Measurements from ENCODE around the gene PLXNA3. TPM values are rescaled to one million over a fixed set of nuclear protein-coding genes. Genes with fewer than 3 reads are reported as not detected.
"Not testable (repeated sequence)": the region's sequence is repeated elsewhere in the genome, so short reads cannot be mapped to it uniquely, and the experiment has no call there.

Gene PLXNA3
- total RNA-seq, 1 experiment from 2014 or later = 2.3 TPM

DNA sequence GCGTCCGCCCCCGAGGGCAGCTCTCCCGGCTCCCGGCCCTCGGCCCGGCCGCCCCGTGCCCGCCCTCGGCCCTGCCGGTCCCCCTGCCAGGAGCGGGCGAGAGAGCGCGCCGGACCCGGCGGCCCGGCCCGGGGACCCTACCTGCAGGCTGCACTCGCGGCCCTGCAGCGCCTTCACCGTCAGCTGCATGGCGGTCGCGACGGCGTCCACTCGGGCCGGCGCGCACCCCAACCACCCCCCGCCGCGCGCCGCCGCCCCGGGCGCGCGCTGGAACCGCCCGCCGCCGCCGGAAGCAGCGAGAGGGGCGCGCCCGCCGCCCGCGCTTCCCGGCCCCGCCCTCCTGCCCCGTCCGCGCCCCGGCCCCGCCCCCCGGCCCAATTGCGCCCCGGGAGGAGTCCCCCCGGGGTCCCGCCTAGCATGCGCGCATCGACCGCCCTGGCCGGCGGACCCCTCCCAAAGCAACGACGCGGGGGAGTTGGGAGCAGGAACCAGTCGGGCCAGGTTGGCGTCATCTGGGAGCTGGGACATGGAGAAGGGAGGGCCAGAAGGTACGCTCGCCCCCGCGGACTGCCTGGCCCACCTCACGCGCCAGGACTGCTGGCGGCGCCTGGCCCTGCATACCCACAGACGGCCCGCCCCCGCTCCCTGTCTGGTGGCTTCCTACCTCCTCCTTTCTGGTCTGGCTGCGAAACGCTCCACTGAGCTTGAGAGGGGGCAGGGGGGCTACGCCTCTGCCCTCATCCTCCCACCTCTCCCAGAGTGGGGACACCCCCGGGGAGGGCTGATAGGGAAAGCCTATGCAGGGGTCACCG lies 28.5 kb downstream of the PLXNA3 start, which contains the start of gene UBL4A:
TSS of gene UBL4A (minus strand) at position 220 of the 812 bp plus-strand sequence. CDS start at position 189, 31 bp downstream.
- Histone ChIP-seq H3K27me3 (ENCODE audit: control insufficient read depth, insufficient read depth, low read length) (no peaks in the 10 kb centered on the region), H3K4me3 (ENCODE audit: insufficient read depth, low read depth, low read length) (peak within 1 kb of the TSS; percentile 66), H3K36me3 (replicated peaks; ENCODE audit: control insufficient read depth, insufficient read depth, low read length) (peaks cover 2% of the 10 kb centered on the region; the same call in 1 of the 2 replicates)
- DNase-seq = peak; percentile 93

DNA sequence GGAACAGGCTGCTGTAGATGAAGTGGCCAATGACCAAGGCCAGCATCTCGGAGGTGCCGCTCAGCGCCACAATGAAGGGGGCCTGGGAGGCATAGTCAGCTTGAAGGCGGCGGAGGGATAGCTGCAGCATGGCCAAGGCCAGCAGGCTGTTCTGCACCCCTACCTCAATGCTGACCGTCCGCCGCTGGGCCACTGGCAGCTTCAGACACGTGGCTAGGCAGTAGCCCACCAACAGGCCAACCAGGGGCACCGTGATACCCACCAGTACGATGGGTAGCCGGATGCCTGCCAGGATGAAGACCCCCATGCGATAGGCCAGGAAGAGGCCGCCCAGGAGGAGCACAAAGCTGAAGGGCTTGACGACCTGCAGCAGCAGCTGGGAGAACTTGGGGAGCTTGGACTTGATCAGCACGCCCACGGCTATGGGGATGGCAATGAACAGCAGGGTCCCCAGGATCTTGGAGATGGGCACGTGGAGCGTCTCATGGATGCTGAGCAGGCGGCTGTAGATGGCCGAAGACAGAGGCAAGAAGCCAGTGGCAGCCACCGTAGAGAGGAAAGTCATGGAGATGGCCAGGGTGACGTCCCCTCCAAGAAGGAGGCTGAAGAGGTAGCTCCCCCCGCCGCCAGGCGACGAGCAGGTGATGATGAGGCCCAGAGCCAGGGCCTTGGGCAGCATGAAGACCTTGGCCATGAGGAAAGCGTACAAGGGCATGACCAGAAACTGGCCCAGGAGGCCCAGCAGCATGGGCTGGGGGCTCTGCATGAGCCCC lies 29.6 kb downstream of the PLXNA3 start:
- Histone ChIP-seq H3K27me3 (ENCODE audit: control insufficient read depth, insufficient read depth, low read length) (no peaks in the 10 kb centered on the region), H3K4me3 (ENCODE audit: insufficient read depth, low read depth, low read length) (no peak overlapping the region), H3K36me3 (replicated peaks; ENCODE audit: control insufficient read depth, insufficient read depth, low read length) (peaks cover 2% of the 10 kb centered on the region; the same call in 1 of the 2 replicates)
- peak; percentile 30 for DNase-seq

DNA sequence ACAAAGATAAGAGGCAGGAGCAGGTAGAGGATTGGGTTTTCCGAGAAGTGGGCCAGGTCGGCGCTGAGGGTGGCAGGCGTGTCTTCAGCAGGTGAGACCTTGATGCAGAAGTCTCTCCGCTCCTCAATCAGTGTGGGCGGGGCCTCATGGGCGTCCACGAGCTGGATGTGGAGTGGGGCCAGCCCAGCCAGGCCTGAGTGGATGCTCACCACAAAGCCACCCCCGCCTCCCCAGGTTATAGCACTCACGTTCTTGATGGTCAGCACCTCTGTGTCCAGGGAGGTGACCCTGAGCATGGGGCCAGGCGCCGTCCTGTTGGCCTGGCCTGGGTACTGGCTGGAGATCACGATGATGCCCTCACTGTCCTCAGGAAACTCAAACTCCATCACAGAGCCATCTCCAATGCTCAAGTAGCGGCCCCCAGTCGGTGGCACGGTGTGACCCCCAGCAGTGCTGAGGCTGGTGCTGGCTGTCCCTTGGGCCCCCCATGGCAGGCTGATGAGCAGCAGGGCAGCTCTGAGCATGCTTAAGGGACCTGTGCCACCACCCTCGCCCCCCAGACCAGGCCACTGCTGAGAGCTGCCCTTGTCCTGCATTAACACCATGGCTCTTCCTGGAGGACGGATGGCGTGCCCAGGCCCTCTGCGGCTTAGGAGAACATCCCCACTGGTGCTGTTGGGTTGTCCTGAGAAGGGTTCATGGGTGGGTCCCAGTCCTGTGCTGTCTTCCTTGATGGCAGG lies 30.4 kb downstream of the PLXNA3 start:
- H3K4me3 ChIP-seq (ENCODE audit: insufficient read depth, low read depth, low read length) = no peak overlapping the region
- no peaks in the 10 kb centered on the region for H3K27me3 ChIP-seq (ENCODE audit: control insufficient read depth, insufficient read depth, low read length)
- H3K36me3 ChIP-seq (replicated peaks; ENCODE audit: control insufficient read depth, insufficient read depth, low read length) = peaks cover 2% of the 10 kb centered on the region; the same call in 1 of the 2 replicates
- DNase-seq = peak; percentile 29

- DNase-seq = no peak
- Histone ChIP-seq H3K27me3 (ENCODE audit: control insufficient read depth, insufficient read depth, low read length) (no peaks in the 10 kb centered on the region), H3K4me3 (ENCODE audit: insufficient read depth, low read depth, low read length) (no peak overlapping the region), H3K36me3 (replicated peaks; ENCODE audit: control insufficient read depth, insufficient read depth, low read length) (peaks cover 2% of the 10 kb centered on the region; the same call in 1 of the 2 replicates)
Observed at GRCh38 chrX:154489182-154489581, 31.1 kb downstream of the PLXNA3 start.

- no peaks in the 10 kb centered on the region for H3K27me3 ChIP-seq (ENCODE audit: control insufficient read depth, insufficient read depth, low read length)
- DNase-seq = peak; percentile 61
- H3K4me3 ChIP-seq (ENCODE audit: insufficient read depth, low read depth, low read length) = peak overlapping the region; percentile 45
- 0 out of 2 replicates have a peak, but pooled peaks cover 1% of the 10 kb centered on the region for H3K36me3 ChIP-seq (replicated peaks; ENCODE audit: control insufficient read depth, insufficient read depth, low read length)
Observed at GRCh38 chrX:154490021-154490413, 31.9 kb downstream of the PLXNA3 start.

DNA sequence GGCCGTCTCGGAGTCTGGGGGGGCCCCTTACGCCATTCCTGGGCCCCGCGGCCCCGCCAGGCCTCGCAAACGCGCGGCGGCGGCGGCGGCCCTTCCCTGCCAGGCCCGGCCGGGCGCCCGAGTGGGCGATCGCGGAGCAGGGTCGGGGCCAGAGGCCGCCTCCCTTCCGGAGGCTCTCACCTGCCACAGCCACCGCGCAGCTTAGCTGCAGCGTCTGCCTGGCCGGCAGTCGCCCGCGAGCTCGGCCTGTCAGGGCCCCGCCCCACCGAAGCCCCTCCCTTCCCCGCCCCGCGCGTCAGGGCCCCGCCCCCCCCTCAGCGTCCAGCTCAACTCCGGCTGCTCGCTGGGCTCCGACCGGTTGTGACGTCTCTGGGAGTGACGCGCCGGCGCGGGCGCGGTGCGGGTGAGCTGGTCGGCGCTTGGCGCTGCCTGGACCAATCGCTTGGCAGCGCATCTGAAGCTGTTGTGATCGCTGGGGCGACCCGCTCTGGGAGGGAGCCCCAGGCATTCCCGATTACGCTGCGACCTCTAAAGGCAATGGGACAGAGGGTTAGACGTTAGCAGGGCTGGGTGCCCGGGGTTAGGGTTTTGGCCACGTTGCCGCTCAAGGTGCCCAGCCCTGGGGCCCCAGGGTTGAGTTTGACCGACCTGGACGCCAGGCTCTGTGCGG lies 32.5 kb downstream of the PLXNA3 start, which contains the start of gene SLC10A3:
TSS of gene SLC10A3 (minus strand) at position 216 of the 670 bp plus-strand sequence. CDS start 1,689 bp downstream, outside the sequence.
- peak; percentile 98 for DNase-seq
- Histone ChIP-seq H3K36me3 (replicated peaks; ENCODE audit: control insufficient read depth, insufficient read depth, low read length) (no peaks in the 10 kb centered on the region), H3K27me3 (ENCODE audit: control insufficient read depth, insufficient read depth, low read length) (no peaks in the 10 kb centered on the region), H3K4me3 (ENCODE audit: insufficient read depth, low read depth, low read length) (peak within 1 kb of the TSS; percentile 50)

DNA sequence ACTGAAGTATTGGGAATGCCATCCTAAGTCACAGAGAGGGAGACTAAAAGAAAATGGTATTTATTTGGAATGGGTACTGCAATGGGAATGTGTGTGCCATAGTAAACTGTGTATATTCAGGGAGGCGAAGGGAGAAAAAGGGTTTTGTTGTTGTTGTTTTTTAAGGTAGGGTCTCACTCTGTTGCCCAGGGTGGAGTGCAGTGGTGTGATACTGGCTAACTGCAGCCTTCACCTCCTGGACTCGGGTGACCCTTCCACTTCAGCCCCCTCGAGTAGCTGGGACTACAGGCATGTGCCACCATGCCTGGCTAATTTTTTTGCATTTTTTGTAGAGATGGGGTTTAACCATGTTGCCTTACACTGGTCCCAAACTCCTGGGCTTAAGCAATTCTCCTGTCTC lies 36.6 kb downstream of the PLXNA3 start:
- no peak overlapping the region for H3K4me3 ChIP-seq (ENCODE audit: insufficient read depth, low read depth, low read length)
- no peak for DNase-seq
- no peaks in the 10 kb centered on the region for H3K27me3 ChIP-seq (ENCODE audit: control insufficient read depth, insufficient read depth, low read length)
- no peaks in the 10 kb centered on the region for H3K36me3 ChIP-seq (replicated peaks; ENCODE audit: control insufficient read depth, insufficient read depth, low read length)

GRCh38 chrX:154495472-154495922 lies 37.4 kb downstream of the PLXNA3 start:
- Histone ChIP-seq H3K4me3 (ENCODE audit: insufficient read depth, low read depth, low read length) (no peak overlapping the region), H3K36me3 (replicated peaks; ENCODE audit: control insufficient read depth, insufficient read depth, low read length) (no peaks in the 10 kb centered on the region), H3K27me3 (ENCODE audit: control insufficient read depth, insufficient read depth, low read length) (no peaks in the 10 kb centered on the region)
- no peak for DNase-seq

- H3K4me3 ChIP-seq (ENCODE audit: insufficient read depth, low read depth, low read length); DNase-seq; H3K36me3 ChIP-seq (replicated peaks; ENCODE audit: control insufficient read depth, insufficient read depth, low read length); H3K27me3 ChIP-seq (ENCODE audit: control insufficient read depth, insufficient read depth, low read length): not testable (repeated sequence)
Observed at GRCh38 chrX:154496591-154497137, 38.6 kb downstream of the PLXNA3 start.

GRCh38 chrX:154501423-154501822 lies 43.3 kb downstream of the PLXNA3 start:
- H3K36me3 ChIP-seq (replicated peaks; ENCODE audit: control insufficient read depth, insufficient read depth, low read length); DNase-seq; H3K27me3 ChIP-seq (ENCODE audit: control insufficient read depth, insufficient read depth, low read length); H3K4me3 ChIP-seq (ENCODE audit: insufficient read depth, low read depth, low read length): not testable (repeated sequence)

DNA sequence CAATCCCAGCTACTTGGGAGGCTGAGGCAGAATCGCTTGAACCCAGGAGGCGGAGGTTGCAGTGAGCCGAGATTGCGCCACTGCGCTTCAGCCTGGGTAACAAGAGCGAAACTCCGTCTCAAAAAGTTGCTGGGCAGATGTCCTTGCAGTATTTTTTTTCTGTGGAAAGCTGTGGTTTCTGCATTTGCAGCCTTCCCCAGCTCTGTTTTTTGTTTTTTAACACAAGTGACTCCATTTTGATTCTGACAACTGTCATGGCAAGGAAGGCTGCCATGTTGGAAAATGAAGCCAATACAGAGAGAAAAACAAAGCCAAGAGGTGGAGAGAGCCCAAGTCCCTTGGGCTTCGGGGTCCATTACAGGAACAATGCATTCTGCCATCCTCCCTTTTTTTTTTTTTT lies 44.0 kb downstream of the PLXNA3 start:
- Histone ChIP-seq H3K4me3 (ENCODE audit: insufficient read depth, low read depth, low read length) (no peak overlapping the region), H3K27me3 (ENCODE audit: control insufficient read depth, insufficient read depth, low read length) (no peaks in the 10 kb centered on the region), H3K36me3 (replicated peaks; ENCODE audit: control insufficient read depth, insufficient read depth, low read length) (no peaks in the 10 kb centered on the region)
- no peak for DNase-seq

GRCh38 chrX:154502989-154503388 lies 44.9 kb downstream of the PLXNA3 start:
- Histone ChIP-seq H3K27me3 (ENCODE audit: control insufficient read depth, insufficient read depth, low read length) (no peaks in the 10 kb centered on the region), H3K4me3 (ENCODE audit: insufficient read depth, low read depth, low read length) (no peak overlapping the region), H3K36me3 (replicated peaks; ENCODE audit: control insufficient read depth, insufficient read depth, low read length) (no peaks in the 10 kb centered on the region)
- DNase-seq = no peak

DNA sequence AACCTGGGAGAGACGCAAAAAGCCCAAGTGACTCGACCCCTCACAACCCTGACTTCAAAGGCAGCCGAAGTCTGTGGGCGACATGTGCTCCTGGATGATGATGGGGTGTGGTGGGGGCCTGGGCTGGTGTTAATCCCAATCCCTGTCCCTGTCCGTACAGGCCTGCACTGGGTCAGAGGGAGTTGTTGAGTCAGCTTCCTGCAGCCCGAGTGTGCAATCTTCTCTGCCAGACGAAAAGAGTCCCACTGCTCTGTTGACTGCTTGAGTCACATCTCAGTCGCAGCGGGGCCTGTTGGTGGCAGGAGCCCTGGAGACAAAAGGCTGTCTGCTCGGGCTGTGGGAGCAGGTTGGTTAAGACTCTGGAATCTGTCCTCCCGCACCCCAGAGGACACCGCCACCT lies 47.7 kb downstream of the PLXNA3 start:
- no peak overlapping the region for H3K4me3 ChIP-seq (ENCODE audit: insufficient read depth, low read depth, low read length)
- H3K36me3 ChIP-seq (replicated peaks; ENCODE audit: control insufficient read depth, insufficient read depth, low read length) = no peaks in the 10 kb centered on the region; the same call in 1 of the 2 replicates
- peak; percentile 24 for DNase-seq
- no peaks in the 10 kb centered on the region for H3K27me3 ChIP-seq (ENCODE audit: control insufficient read depth, insufficient read depth, low read length)

Data from H7 (cell line).